Measurements from ENCODE around the gene MAD1L1. TPM values are rescaled to one million over a fixed set of nuclear protein-coding genes. Genes with fewer than 3 reads are reported as not detected.
"Not testable (repeated sequence)": the region's sequence is repeated elsewhere in the genome, so short reads cannot be mapped to it uniquely, and the experiment has no call there.

The MAD1L1 gene
- total RNA-seq, 1 experiment from 2014 or later: 38.5 TPM

DNA sequence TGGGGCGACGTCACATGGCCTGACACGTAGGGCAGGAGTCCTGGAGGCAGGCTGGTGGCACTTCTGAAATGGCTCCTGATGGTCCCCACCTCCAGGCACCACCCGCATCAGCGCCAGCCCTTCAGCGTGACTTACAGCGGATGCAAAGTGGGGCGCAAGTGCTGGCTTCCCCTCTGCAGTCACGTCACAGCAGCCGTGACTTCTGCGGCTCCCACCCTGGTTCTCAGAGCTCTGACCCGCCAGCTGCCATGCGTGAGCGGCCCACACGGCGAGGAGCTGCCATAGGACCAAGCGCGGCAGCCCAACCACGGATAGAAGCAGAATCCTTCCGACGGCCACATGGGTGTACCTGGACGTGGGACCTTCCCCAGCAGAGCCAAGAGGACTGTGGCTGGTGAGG is 403.6 kb downstream of the MAD1L1 start (continued):
- TF ChIP-seq, protein P1, sequence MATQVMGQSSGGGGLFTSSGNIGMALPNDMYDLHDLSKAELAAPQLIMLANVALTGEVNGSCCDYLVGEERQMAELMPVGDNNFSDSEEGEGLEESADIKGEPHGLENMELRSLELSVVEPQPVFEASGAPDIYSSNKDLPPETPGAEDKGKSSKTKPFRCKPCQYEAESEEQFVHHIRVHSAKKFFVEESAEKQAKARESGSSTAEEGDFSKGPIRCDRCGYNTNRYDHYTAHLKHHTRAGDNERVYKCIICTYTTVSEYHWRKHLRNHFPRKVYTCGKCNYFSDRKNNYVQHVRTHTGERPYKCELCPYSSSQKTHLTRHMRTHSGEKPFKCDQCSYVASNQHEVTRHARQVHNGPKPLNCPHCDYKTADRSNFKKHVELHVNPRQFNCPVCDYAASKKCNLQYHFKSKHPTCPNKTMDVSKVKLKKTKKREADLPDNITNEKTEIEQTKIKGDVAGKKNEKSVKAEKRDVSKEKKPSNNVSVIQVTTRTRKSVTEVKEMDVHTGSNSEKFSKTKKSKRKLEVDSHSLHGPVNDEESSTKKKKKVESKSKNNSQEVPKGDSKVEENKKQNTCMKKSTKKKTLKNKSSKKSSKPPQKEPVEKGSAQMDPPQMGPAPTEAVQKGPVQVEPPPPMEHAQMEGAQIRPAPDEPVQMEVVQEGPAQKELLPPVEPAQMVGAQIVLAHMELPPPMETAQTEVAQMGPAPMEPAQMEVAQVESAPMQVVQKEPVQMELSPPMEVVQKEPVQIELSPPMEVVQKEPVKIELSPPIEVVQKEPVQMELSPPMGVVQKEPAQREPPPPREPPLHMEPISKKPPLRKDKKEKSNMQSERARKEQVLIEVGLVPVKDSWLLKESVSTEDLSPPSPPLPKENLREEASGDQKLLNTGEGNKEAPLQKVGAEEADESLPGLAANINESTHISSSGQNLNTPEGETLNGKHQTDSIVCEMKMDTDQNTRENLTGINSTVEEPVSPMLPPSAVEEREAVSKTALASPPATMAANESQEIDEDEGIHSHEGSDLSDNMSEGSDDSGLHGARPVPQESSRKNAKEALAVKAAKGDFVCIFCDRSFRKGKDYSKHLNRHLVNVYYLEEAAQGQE (IDR thresholded peaks at IDR 0.05; ENCODE audit: low read depth): no peak
- TF ChIP-seq ZFX (IDR thresholded peaks at IDR 0.05) (no peak), POLR2A (IDR thresholded peaks at IDR 0.05; ENCODE audit: borderline replicate concordance, extremely low read depth, insufficient read depth, insufficient read length) (no peak), TCF7L2 (IDR thresholded peaks at IDR 0.05; ENCODE audit: borderline replicate concordance, extremely low read depth, insufficient read depth, insufficient read length) (no peak)
- TF ChIP-seq, protein P2, sequence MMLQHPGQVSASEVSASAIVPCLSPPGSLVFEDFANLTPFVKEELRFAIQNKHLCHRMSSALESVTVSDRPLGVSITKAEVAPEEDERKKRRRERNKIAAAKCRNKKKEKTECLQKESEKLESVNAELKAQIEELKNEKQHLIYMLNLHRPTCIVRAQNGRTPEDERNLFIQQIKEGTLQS (IDR thresholded peaks at IDR 0.05): no peak

DNA sequence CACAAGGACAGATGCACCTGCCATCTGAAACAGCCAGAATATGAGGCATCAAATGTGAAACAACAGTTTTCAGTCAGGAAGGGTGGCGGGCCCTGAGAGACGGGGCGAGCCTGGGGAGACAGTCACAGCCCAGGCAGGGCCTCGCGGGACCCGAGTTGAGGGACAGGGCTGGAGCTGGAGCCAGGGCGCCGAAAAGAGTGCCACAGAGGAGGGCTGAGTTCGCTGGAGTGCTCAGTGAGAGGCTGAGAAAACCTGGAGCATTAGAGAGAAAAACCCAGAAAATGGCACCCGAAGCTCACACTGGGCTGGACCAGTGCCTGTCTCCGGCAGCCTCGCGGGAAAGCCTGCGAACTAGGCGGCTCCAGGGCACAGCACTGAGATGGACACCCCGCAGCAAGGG is 404.6 kb downstream of the MAD1L1 start:
- POLR2A ChIA-PET; RAD21 ChIA-PET (ENCODE audit: low non-redundant PET in 1 of 2, low total read pairs in 2 of 2, uncharacterized antibody in 2 of 2, unreplicated experiment in 2 of 2); BruUV-seq (replicated peaks); H3K79me2 ChIP-seq (ENCODE audit: insufficient read depth, low read length); DNase-seq (ENCODE audit: low read depth, low spot score); H3K9me3 ChIP-seq (ENCODE audit: control insufficient read depth in 1 of 2, insufficient read depth in 1 of 2, low read depth in 1 of 2, low read length in 2 of 2); CTCF ChIA-PET; H3K4me1 ChIP-seq (ENCODE audit: control insufficient read depth in 1 of 2, insufficient read depth in 2 of 2, low read length in 2 of 2); H3K9me2 ChIP-seq (ENCODE audit: insufficient read depth); H3K27me3 ChIP-seq (ENCODE audit: insufficient read depth, low read length); H3K36me3 ChIP-seq (ENCODE audit: control insufficient read depth in 1 of 2, insufficient read depth in 2 of 2, low read length in 2 of 2); H3K4me2 ChIP-seq (ENCODE audit: low read length); H3K9ac ChIP-seq (ENCODE audit: low read length); ATAC-seq; intact Hi-C loops (cut with micrococcal nuclease); H3K27ac ChIP-seq (ENCODE audit: low read depth, low read length); H4K20me1 ChIP-seq (ENCODE audit: insufficient read depth); H3K4me3 ChIP-seq (replicated peaks in 1 of 2; ENCODE audit: low read depth in 1 of 2, low read length in 2 of 2); H2AFZ ChIP-seq (ENCODE audit: low read depth, low read length, poor library complexity, severe bottlenecking): not testable (repeated sequence)

DNA sequence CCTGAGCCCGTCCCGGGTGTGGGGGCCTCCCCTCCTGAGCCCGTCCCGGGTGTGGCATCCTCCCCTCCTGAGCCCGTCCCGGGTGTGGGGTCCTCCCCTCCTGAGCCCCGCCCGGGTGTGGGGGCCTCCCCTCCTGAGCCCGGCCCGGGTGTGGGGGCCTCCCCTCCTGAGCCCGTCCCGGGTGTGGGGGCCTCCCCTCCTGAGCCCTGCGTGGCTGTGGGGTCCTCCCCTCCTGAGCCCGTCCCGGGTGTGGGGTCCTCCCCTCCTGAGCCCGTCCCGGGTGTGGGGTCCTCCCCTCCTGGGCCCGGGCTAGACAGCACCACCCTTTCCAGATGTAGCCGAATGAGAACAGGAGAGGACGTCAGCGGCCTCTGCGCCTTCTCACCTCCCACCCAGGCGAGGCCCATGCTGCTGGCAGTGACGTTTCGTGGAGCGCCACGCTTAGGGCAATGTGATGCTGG is 405.2 kb downstream of the MAD1L1 start:
- ATAC-seq; RAD21 ChIA-PET (ENCODE audit: low non-redundant PET in 1 of 2, low total read pairs in 2 of 2, uncharacterized antibody in 2 of 2, unreplicated experiment in 2 of 2): not testable (repeated sequence)

DNA sequence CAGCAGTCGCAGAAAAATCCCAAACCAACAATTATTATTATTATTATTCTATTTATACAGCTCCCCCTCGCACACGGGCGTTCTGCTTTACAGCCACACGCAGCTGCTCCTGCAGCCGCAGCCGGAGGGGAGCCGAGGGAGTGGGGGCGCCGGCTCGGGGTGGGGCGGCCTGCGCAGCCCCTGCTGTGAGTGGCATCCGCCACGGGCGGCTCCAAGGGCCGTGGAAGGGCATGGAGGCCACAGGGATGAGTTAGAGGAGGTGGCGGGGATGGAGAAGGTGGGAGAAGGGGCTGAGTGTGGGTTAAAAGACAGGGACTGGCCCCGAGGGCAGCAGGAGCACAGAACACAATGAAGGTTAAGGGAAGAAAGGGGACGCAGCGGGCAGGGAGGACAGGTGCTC is 405.8 kb downstream of the MAD1L1 start:
- H2AFZ ChIP-seq (ENCODE audit: low read depth, low read length, poor library complexity, severe bottlenecking); BruUV-seq (replicated peaks); H3K9me2 ChIP-seq (ENCODE audit: insufficient read depth); H4K20me1 ChIP-seq (ENCODE audit: insufficient read depth); H3K27me3 ChIP-seq (ENCODE audit: insufficient read depth, low read length); CTCF ChIA-PET; H3K27ac ChIP-seq (ENCODE audit: low read depth, low read length); H3K79me2 ChIP-seq (ENCODE audit: insufficient read depth, low read length); H3K9ac ChIP-seq (ENCODE audit: low read length); H3K4me1 ChIP-seq (ENCODE audit: control insufficient read depth in 1 of 2, insufficient read depth in 2 of 2, low read length in 2 of 2); ATAC-seq; intact Hi-C loops (cut with micrococcal nuclease); H3K4me3 ChIP-seq (replicated peaks in 1 of 2; ENCODE audit: low read depth in 1 of 2, low read length in 2 of 2); H3K9me3 ChIP-seq (ENCODE audit: control insufficient read depth in 1 of 2, insufficient read depth in 1 of 2, low read depth in 1 of 2, low read length in 2 of 2); RAD21 ChIA-PET (ENCODE audit: low non-redundant PET in 1 of 2, low total read pairs in 2 of 2, uncharacterized antibody in 2 of 2, unreplicated experiment in 2 of 2); DNase-seq (ENCODE audit: low read depth, low spot score); H3K36me3 ChIP-seq (ENCODE audit: control insufficient read depth in 1 of 2, insufficient read depth in 2 of 2, low read length in 2 of 2); H3K4me2 ChIP-seq (ENCODE audit: low read length); POLR2A ChIA-PET: not testable (repeated sequence)

More for the DNA sequence above, 405.2 kb downstream of the MAD1L1 start:
- H3K9me2 ChIP-seq (ENCODE audit: insufficient read depth); POLR2A ChIA-PET; H3K36me3 ChIP-seq (ENCODE audit: control insufficient read depth in 1 of 2, insufficient read depth in 2 of 2, low read length in 2 of 2); intact Hi-C loops (cut with micrococcal nuclease); H2AFZ ChIP-seq (ENCODE audit: low read depth, low read length, poor library complexity, severe bottlenecking); H3K79me2 ChIP-seq (ENCODE audit: insufficient read depth, low read length); H3K27ac ChIP-seq (ENCODE audit: low read depth, low read length); BruUV-seq (replicated peaks); H3K4me3 ChIP-seq (replicated peaks in 1 of 2; ENCODE audit: low read depth in 1 of 2, low read length in 2 of 2); H3K4me1 ChIP-seq (ENCODE audit: control insufficient read depth in 1 of 2, insufficient read depth in 2 of 2, low read length in 2 of 2); H4K20me1 ChIP-seq (ENCODE audit: insufficient read depth); H3K27me3 ChIP-seq (ENCODE audit: insufficient read depth, low read length); CTCF ChIA-PET; DNase-seq (ENCODE audit: low read depth, low spot score); H3K4me2 ChIP-seq (ENCODE audit: low read length); H3K9ac ChIP-seq (ENCODE audit: low read length); H3K9me3 ChIP-seq (ENCODE audit: control insufficient read depth in 1 of 2, insufficient read depth in 1 of 2, low read depth in 1 of 2, low read length in 2 of 2): not testable (repeated sequence)
